Neural cell (in vitro differentiated cells): ENCODE data around the gene CDC45.

ENCODE experiments used
- CTCF ChIP-seq: fragments of 450-650 bp; IDR thresholded peaks from 2 replicates; pipeline ENCODE4 v1.5.1; 2014; ENCODE audit warnings: antibody characterized with exemption, mild to moderate bottlenecking, moderate library complexity; ENCODE audit not compliant: poor library complexity, severe bottlenecking
- EP300 ChIP-seq: fragments of 450-650 bp; conservative IDR thresholded peaks from 2 replicates; pipeline ENCODE4 v1.6.1; 2014; ENCODE audit warnings: antibody characterized with exemption, mild to moderate bottlenecking, moderate library complexity; ENCODE audit not compliant: poor library complexity, severe bottlenecking
- TF ChIP-seq, protein P1 (sequence below): IDR thresholded peaks from 2 replicates; pipeline ENCODE4 v1.6.1; 2012; ENCODE audit warnings: borderline replicate concordance

- TF ChIP-seq CTCF (no peak), EP300 (no peak)
- TF ChIP-seq, protein P1, sequence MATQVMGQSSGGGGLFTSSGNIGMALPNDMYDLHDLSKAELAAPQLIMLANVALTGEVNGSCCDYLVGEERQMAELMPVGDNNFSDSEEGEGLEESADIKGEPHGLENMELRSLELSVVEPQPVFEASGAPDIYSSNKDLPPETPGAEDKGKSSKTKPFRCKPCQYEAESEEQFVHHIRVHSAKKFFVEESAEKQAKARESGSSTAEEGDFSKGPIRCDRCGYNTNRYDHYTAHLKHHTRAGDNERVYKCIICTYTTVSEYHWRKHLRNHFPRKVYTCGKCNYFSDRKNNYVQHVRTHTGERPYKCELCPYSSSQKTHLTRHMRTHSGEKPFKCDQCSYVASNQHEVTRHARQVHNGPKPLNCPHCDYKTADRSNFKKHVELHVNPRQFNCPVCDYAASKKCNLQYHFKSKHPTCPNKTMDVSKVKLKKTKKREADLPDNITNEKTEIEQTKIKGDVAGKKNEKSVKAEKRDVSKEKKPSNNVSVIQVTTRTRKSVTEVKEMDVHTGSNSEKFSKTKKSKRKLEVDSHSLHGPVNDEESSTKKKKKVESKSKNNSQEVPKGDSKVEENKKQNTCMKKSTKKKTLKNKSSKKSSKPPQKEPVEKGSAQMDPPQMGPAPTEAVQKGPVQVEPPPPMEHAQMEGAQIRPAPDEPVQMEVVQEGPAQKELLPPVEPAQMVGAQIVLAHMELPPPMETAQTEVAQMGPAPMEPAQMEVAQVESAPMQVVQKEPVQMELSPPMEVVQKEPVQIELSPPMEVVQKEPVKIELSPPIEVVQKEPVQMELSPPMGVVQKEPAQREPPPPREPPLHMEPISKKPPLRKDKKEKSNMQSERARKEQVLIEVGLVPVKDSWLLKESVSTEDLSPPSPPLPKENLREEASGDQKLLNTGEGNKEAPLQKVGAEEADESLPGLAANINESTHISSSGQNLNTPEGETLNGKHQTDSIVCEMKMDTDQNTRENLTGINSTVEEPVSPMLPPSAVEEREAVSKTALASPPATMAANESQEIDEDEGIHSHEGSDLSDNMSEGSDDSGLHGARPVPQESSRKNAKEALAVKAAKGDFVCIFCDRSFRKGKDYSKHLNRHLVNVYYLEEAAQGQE: no peak
Measured at GRCh38 chr22:19442166-19442565, 37.6 kb upstream of the CDC45 start.
